GM18526 (cell line): Measurements from ENCODE around the gene STK33.

ENCODE experiments used
- POLR2A ChIP-seq: IDR thresholded peaks from 3 replicates; pipeline ENCODE4 v1.6.1; 2011; ENCODE audit not compliant: insufficient read length; ENCODE audit errors: extremely low read depth

STK33 gene

GRCh38 chr11:8347978-8348377, 246.1 kb downstream of the STK33 start:
- TF ChIP-seq POLR2A = no peak

- TF ChIP-seq POLR2A = no peak
Measured at GRCh38 chr11:8346157-8346755, 247.8 kb downstream of the STK33 start.

DNA sequence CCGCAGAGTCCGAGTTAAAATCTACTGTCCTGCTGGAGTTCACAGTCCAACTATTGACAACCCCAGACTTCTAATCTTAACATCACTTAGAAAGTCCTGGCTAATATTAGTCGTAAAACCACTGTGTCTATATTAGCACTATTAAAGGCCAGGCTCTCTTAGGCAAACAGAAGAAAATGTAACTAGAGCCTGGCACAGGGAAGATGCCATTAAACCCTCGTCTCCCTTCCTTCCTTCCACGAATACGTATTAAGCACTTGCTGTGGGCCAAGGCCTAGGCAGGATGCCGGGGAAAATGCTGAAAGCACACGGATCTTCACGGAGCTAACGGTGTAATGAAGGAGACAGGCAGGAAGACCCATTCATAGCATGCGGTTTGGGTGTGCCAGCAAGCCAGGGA, 248.8 kb downstream of the STK33 start:
- TF ChIP-seq POLR2A = no peak

GRCh38 chr11:8344346-8344745, 249.7 kb downstream of the STK33 start:
- TF ChIP-seq POLR2A = no peak

- no peak for TF ChIP-seq POLR2A
Measured at GRCh38 chr11:8342821-8343681, 251.0 kb downstream of the STK33 start.

GRCh38 chr11:8341996-8342395, 252.0 kb downstream of the STK33 start:
- TF ChIP-seq POLR2A = no peak
